Stimulated activated naive CD4-positive, alpha-beta T cell (primary cell): ENCODE data around the gene NPBWR2.
"Not testable (repeated sequence)": the region's sequence is repeated elsewhere in the genome, so short reads cannot be mapped to it uniquely, and the experiment has no call there.

Experiments
- DNase-seq, 6 experiments: peaks; one replicate each; lab custom pipeline; 2025; lab: John Stamatoyannopoulos, UW

The NPBWR2 gene

DNA sequence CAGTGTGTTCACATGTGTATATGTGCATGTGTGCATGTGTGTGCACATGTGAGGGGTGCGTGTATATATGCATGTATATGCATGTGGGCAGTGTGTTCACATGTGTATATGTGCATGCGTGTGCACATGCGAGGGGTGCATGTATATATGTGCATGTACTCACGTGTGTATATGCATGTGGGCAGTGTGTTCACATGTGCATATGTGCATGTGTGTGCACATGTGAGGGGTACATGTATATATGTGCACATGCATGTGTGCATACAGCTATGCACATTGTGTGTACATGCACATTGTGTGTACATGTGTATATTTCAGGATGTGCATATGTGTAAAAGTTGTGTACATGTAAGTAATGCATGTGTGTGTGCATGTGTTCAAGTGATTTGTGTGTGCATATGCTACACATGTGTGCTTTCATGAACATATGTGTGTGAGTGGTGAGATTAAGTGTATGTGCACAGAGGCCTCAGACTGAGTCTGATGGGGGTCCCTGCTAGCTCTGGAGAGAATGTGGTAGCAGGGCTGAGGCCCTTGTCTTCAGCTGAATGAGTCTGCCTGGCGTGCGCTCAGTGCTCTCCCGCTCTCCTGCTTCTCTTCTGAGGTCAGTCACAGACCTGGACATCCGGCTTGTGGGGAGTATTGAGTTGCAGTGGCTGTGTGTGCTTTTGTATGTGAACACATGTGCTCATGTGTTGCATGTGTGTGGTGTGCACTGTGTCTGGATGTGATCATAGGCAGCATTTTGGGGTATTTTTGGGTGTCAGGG lies 37.0 kb upstream of the NPBWR2 start:
- no peak for DNase-seq

- no peak for DNase-seq
Measured at GRCh38 chr20:64143018-64143801, 35.8 kb upstream of the NPBWR2 start.

GRCh38 chr20:64142590-64142989 lies 35.2 kb upstream of the NPBWR2 start:
- no peak for DNase-seq

- no peak for DNase-seq
Measured at GRCh38 chr20:64140956-64141355, 33.6 kb upstream of the NPBWR2 start.

GRCh38 chr20:64140061-64140931 lies 32.9 kb upstream of the NPBWR2 start:
- DNase-seq = no peak

- DNase-seq = no peak
Measured at GRCh38 chr20:64139199-64140060, 32.1 kb upstream of the NPBWR2 start.

- DNase-seq = no peak
Measured at GRCh38 chr20:64138276-64138815, 31.0 kb upstream of the NPBWR2 start.

DNA sequence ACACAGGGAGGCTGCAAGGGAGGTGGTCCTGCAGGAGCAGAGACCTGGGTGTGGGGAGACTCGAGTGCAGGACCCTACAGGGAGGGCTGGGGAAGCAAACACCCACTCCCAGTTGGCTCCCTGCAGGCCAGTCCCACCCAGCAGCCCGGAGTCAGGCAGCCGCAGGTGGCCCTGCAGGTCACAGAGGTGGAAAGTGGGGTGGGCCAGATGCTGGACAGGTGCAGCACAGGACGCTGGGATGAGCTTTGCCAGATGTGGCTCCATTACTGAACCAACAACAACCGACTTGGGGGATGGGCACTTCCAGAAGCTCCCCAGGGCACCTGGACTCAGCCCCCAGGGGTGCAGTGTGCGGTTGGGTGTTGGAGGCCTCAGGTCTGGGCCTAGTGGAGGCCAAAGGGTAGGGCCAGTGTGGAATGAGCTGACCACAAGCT lies 30.2 kb upstream of the NPBWR2 start:
- no peak for DNase-seq

- DNase-seq = no peak
Measured at GRCh38 chr20:64136004-64136710, 28.8 kb upstream of the NPBWR2 start.

- DNase-seq = not testable (repeated sequence)
Measured at GRCh38 chr20:64134744-64135143, 27.4 kb upstream of the NPBWR2 start.

- no peak for DNase-seq
Measured at GRCh38 chr20:64133951-64134407, 26.6 kb upstream of the NPBWR2 start.

DNA sequence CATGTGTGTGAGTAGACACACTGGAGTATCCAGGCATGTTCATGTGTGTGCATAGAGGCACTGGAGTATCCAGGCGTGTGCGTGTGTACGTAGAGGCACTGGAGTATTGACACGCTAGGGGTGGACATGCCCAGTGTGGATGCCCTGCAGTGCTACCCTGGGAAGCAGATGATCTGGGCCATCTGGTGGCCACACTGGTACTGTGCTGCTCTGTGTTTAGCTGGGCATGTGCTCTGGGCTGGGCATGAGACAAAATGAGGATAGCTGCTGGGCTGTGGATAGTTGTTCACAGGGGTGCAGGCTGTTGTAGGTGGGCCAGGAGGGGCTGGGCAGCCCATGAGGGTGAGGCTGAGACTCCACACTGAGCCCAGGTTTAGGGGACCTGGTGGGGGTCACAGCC lies 24.0 kb upstream of the NPBWR2 start:
- no peak for DNase-seq

- no peak for DNase-seq
Measured at GRCh38 chr20:64130876-64131275, 23.5 kb upstream of the NPBWR2 start.

DNA sequence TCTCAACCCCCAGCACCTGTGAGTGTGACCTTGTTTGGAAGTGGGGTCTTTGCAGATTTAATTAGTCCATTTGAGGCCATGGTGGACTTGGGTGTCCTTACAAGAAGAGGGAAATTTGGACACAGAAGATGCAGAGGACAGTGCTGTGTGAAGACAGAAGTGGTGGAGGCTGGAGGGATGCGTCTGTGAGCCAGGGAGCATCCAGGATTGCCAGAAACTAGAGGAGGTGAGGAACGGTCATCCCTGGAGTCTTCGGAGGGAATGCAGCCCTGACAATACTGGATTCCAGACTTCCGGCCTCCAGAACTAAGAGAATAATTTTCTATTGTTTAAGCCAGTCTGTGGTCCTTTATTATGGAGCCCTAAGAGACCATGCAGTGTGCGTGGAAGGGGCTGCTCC lies 22.9 kb upstream of the NPBWR2 start:
- DNase-seq = no peak

GRCh38 chr20:64129146-64129782 lies 21.9 kb upstream of the NPBWR2 start:
- DNase-seq = no peak

- DNase-seq = not testable (repeated sequence)
Measured at GRCh38 chr20:64123517-64123916, 16.2 kb upstream of the NPBWR2 start.

DNA sequence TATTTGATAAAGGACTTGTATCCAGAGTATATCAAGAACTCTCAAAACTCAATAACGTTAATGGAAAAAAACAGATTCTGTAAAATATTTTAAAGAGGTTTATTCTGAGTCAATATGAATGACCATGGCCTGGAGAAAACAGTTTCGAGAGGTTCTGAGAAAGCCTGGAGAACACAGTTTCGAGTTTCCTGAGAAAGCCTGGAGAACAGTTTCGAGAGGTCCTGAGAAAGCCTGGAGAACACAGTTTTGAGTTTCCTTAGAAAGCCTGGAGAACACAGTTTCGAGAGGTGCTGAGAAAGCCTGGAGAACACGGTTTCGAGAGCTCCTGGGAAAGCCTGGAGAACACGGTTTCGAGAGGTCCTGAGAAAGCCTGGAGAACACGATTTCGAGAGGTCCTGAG lies 15.6 kb upstream of the NPBWR2 start:
- DNase-seq = not testable (repeated sequence)

GRCh38 chr20:64121586-64121985 lies 14.2 kb upstream of the NPBWR2 start:
- DNase-seq = no peak

GRCh38 chr20:64119681-64120341 lies 12.4 kb upstream of the NPBWR2 start:
- no peak for DNase-seq
